Measurements from ENCODE around the gene CDRT15.
"Not testable (repeated sequence)": the region's sequence is repeated elsewhere in the genome, so short reads cannot be mapped to it uniquely, and the experiment has no call there.

The CDRT15 gene

GRCh38 chr17:14236762-14237161 lies at the start of gene CDRT15:
CDRT15 (minus strand) TSS chr17:14236862; CDS start chr17:14236833, 29 bp downstream.
- DNase-seq (ENCODE audit: low read depth), result not testable (repeated sequence)

GRCh38 chr17:14282726-14283125 lies 46.1 kb upstream of the CDRT15 start:
- no peak overlapping the region for H3K4me3 ChIP-seq (ENCODE audit: low read depth, low read length)
- DNase-seq (ENCODE audit: low read depth), result no peak
- TF ChIP-seq CTCF (conservative IDR thresholded peaks at IDR 0.05; ENCODE audit: low read depth, low read length), result no peak

More at GRCh38 chr17:14236762-14237161, at the start of gene CDRT15:
- not testable (repeated sequence) for H3K4me3 ChIP-seq (ENCODE audit: low read depth, low read length)

GRCh38 chr17:14281530-14281929 lies 44.9 kb upstream of the CDRT15 start:
- DNase-seq (ENCODE audit: low read depth), result no peak
- no peak for TF ChIP-seq CTCF (conservative IDR thresholded peaks at IDR 0.05; ENCODE audit: low read depth, low read length)
- no peak overlapping the region for H3K4me3 ChIP-seq (ENCODE audit: low read depth, low read length)

GRCh38 chr17:14276535-14277250 lies 40.0 kb upstream of the CDRT15 start:
- no peak overlapping the region for H3K4me3 ChIP-seq (ENCODE audit: low read depth, low read length)
- TF ChIP-seq CTCF (conservative IDR thresholded peaks at IDR 0.05; ENCODE audit: low read depth, low read length), result no peak
- DNase-seq (ENCODE audit: low read depth), result no peak

GRCh38 chr17:14270508-14270907 lies 33.8 kb upstream of the CDRT15 start:
- no peak overlapping the region for H3K4me3 ChIP-seq (ENCODE audit: low read depth, low read length)
- no peak for TF ChIP-seq CTCF (conservative IDR thresholded peaks at IDR 0.05; ENCODE audit: low read depth, low read length)
- no peak for DNase-seq (ENCODE audit: low read depth)

DNA sequence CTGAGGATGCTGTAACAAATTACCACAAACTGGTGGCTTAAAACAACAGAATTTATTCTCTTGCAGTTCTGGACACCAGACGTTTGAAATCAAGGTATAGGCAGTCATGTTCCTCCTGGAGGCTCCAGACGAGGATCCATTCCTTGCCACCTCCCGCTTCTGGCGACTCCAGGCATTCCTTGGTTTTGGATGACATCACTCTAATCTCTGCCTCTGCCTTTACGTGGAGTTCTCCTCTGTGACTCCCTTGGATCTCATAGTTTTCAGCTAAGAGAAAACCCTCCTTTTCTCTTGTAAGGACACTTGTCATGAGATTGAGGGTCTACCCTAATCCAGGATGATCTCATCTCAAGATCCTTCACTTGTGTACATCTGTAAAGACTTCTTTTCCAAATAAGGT lies 32.8 kb upstream of the CDRT15 start:
- no peak for TF ChIP-seq CTCF (conservative IDR thresholded peaks at IDR 0.05; ENCODE audit: low read depth, low read length)
- no peak overlapping the region for H3K4me3 ChIP-seq (ENCODE audit: low read depth, low read length)
- no peak for DNase-seq (ENCODE audit: low read depth)

DNA sequence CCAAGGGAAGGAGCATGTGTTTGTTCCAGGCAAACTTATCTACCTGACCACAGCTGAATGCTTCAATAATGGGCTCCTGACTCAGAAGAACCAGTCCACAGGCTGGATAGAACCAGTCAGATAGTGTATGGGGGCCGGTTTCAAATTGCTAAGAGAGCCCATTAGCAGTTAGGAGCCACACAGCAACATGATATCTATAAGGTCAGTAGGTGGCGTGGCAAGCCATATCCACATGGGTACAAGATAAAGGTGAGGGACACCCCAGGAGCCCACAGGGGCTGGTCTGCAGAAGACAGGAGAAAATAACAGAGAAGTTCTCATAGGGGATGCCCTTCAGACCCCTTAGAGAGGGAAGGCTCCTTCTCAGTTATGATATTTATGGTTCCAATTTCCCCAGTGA lies 31.6 kb upstream of the CDRT15 start:
- TF ChIP-seq CTCF (conservative IDR thresholded peaks at IDR 0.05; ENCODE audit: low read depth, low read length), result no peak
- DNase-seq (ENCODE audit: low read depth), result no peak
- H3K4me3 ChIP-seq (ENCODE audit: low read depth, low read length), result no peak overlapping the region
